Fibroblast of lung (primary cell): Measurements from ENCODE around the gene FREM2. TPM values are rescaled to one million over a fixed set of nuclear protein-coding genes. Genes with fewer than 3 reads are reported as not detected.

Experiments
- DNase-seq, 2 donors: peaks; one replicate each; pipeline versions ENCODE4 v3.0.0 to v3.0.0-alpha.2; 2010; ENCODE audit warnings: low read depth in 2 of 2
- H2AFZ ChIP-seq: 2 replicates; pipeline ENCODE4 v1.5.1; 2012; ENCODE audit warnings: low read length, control low read depth, inconsistent platforms
- H3K27ac ChIP-seq: 2 replicates; pipeline ENCODE4 v1.5.1; 2011; ENCODE audit warnings: low read length, control low read depth; ENCODE audit not compliant: insufficient read depth
- H3K27me3 ChIP-seq: 2 replicates; pipeline ENCODE4 v1.5.1; 2011; ENCODE audit warnings: mild to moderate bottlenecking, low read length; ENCODE audit not compliant: control insufficient read depth, insufficient read depth
- H3K36me3 ChIP-seq: 2 replicates; pipeline ENCODE4 v1.5.1; 2011; ENCODE audit warnings: low read length; ENCODE audit not compliant: control insufficient read depth, insufficient read depth
- H3K4me1 ChIP-seq: 2 replicates; pipeline ENCODE4 v1.5.1; 2011; ENCODE audit warnings: low read length; ENCODE audit not compliant: control insufficient read depth, insufficient read depth; ENCODE audit errors: extremely low read depth
- H3K4me2 ChIP-seq: 2 replicates; pipeline ENCODE4 v1.5.1; 2011; ENCODE audit warnings: low read length, control low read depth; ENCODE audit not compliant: insufficient read depth; ENCODE audit errors: extremely low read depth
- H3K4me3 ChIP-seq, 4 experiments: fragments of 200-600 bp in 1 of 4; sonication (generic) in 1 of 4; replicated peaks in 1 of 4; 2 replicates each; pipeline ENCODE4 v1.5.1; 2011 to 2016; ENCODE audit warnings: low read length in 4 of 4, low read depth in 3 of 4, mild to moderate bottlenecking in 3 of 4, control low read depth in 2 of 4, inconsistent platforms in 1 of 4, mixed read lengths in 1 of 4; ENCODE audit not compliant: insufficient read depth in 1 of 4; ENCODE audit errors: control extremely low read depth in 1 of 4
- H3K79me2 ChIP-seq: 2 replicates; pipeline ENCODE4 v1.5.1; 2012; ENCODE audit warnings: mild to moderate bottlenecking, low read length, inconsistent platforms; ENCODE audit not compliant: control insufficient read depth, insufficient read depth
- H3K9ac ChIP-seq: 2 replicates; pipeline ENCODE4 v1.5.1; 2011; ENCODE audit warnings: mild to moderate bottlenecking, low read length, control low read depth; ENCODE audit not compliant: insufficient read depth
- H3K9me3 ChIP-seq: 2 replicates; pipeline ENCODE4 v1.5.1; 2012; ENCODE audit warnings: low read depth, low read length; ENCODE audit not compliant: control insufficient read depth, insufficient read depth
- H4K20me1 ChIP-seq: 2 replicates; pipeline ENCODE4 v1.5.1; 2011; ENCODE audit warnings: low read length; ENCODE audit not compliant: control insufficient read depth, insufficient read depth; ENCODE audit errors: extremely low read depth
- EZH2 ChIP-seq: IDR thresholded peaks from 2 replicates; pipeline ENCODE4 v1.5.1; 2012; ENCODE audit warnings: low read length, control low read depth, mild to moderate bottlenecking; ENCODE audit errors: missing control alignments
- polyA plus RNA-seq, 2 donors: library from polyadenylated mRNA; depleted of rRNA in 1 of 2; stranded (reverse) in 1 of 2; unstranded in 1 of 2; fragments of >200 nt; gene quantifications; 2 replicates each; pipeline ENCODE4 v1.2.1, GENCODE V29; 2011 to 2012; ENCODE audit warnings: missing spikeins in 1 of 2
- total RNA-seq: library from RNA; depleted of rRNA; stranded (reverse); fragments of >200 nt; gene quantifications from 2 replicates; pipeline ENCODE4 v1.2.1, GENCODE V29; 2014
- TF ChIP-seq, protein P1 (sequence below), 2 donors: IDR thresholded peaks in 1 of 2; conservative IDR thresholded peaks in 1 of 2; 1 replicate in 1 of 2; 2 replicates in 1 of 2; pipeline ENCODE4 v1.5.1; 2011 to 2012; ENCODE audit warnings: low read length in 2 of 2, control low read depth in 1 of 2, inconsistent platforms in 1 of 2, low read depth in 1 of 2, mild to moderate bottlenecking in 1 of 2

The FREM2 gene
- total and polyA plus RNA-seq, 2 donors (not counting 1 experiment from before 2014, with no cell fraction given) = under 0.01 TPM

- Histone ChIP-seq H3K79me2 (no peaks in the 10 kb centered on the region), H2AFZ (no peak overlapping the region), H3K4me2 (no peak overlapping the region), H3K4me3 (no peak overlapping the region), H3K27me3 (no peaks in the 10 kb centered on the region), H4K20me1 (no peaks in the 10 kb centered on the region), H3K27ac (no peak overlapping the region), H3K36me3 (no peaks in the 10 kb centered on the region), H3K4me1 (no peaks in the 10 kb centered on the region), H3K9me3 (no peaks in the 10 kb centered on the region), H3K9ac (no peak overlapping the region)
- DNase-seq = no peak
- TF ChIP-seq, protein P1, sequence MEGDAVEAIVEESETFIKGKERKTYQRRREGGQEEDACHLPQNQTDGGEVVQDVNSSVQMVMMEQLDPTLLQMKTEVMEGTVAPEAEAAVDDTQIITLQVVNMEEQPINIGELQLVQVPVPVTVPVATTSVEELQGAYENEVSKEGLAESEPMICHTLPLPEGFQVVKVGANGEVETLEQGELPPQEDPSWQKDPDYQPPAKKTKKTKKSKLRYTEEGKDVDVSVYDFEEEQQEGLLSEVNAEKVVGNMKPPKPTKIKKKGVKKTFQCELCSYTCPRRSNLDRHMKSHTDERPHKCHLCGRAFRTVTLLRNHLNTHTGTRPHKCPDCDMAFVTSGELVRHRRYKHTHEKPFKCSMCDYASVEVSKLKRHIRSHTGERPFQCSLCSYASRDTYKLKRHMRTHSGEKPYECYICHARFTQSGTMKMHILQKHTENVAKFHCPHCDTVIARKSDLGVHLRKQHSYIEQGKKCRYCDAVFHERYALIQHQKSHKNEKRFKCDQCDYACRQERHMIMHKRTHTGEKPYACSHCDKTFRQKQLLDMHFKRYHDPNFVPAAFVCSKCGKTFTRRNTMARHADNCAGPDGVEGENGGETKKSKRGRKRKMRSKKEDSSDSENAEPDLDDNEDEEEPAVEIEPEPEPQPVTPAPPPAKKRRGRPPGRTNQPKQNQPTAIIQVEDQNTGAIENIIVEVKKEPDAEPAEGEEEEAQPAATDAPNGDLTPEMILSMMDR (conservative IDR thresholded peaks at IDR 0.05 in 1 of 2, IDR thresholded peaks at IDR 0.05 in 1 of 2; ENCODE audit: low read depth in 1 of 2, low read length in 2 of 2) = peak; percentile 21 to 52
- no peak for TF ChIP-seq EZH2
Observed at GRCh38 chr13:38641164-38641948, 45.5 kb upstream of the FREM2 start.

GRCh38 chr13:38647312-38647711 is 39.6 kb upstream of the FREM2 start:
- no peaks in the 10 kb centered on the region for H3K4me1 ChIP-seq
- no peaks in the 10 kb centered on the region for H3K27me3 ChIP-seq
- TF ChIP-seq, protein P1 (conservative IDR thresholded peaks at IDR 0.05 in 1 of 2, IDR thresholded peaks at IDR 0.05 in 1 of 2; ENCODE audit: low read depth in 1 of 2, low read length in 2 of 2) = no peak
- TF ChIP-seq EZH2 = no peak
- H2AFZ ChIP-seq = no peak overlapping the region
- H3K4me2 ChIP-seq = no peak overlapping the region
- H3K36me3 ChIP-seq = no peaks in the 10 kb centered on the region
- H3K9me3 ChIP-seq = no peaks in the 10 kb centered on the region
- H3K9ac ChIP-seq = no peak overlapping the region
- H3K4me3 ChIP-seq = no peak overlapping the region
- no peak for DNase-seq
- H3K79me2 ChIP-seq = no peaks in the 10 kb centered on the region
- H3K27ac ChIP-seq = no peak overlapping the region
- no peaks in the 10 kb centered on the region for H4K20me1 ChIP-seq

- no peak overlapping the region for H3K4me2 ChIP-seq
- no peak overlapping the region for H3K27ac ChIP-seq
- H3K27me3 ChIP-seq = no peaks in the 10 kb centered on the region
- H3K36me3 ChIP-seq = no peaks in the 10 kb centered on the region
- no peak overlapping the region for H3K4me3 ChIP-seq
- H2AFZ ChIP-seq = no peak overlapping the region
- H3K79me2 ChIP-seq = no peaks in the 10 kb centered on the region
- TF ChIP-seq, protein P1 (conservative IDR thresholded peaks at IDR 0.05 in 1 of 2, IDR thresholded peaks at IDR 0.05 in 1 of 2; ENCODE audit: low read depth in 1 of 2, low read length in 2 of 2) = no peak
- TF ChIP-seq EZH2 = no peak
- H3K4me1 ChIP-seq = no peaks in the 10 kb centered on the region
- DNase-seq = no peak
- H3K9me3 ChIP-seq = no peaks in the 10 kb centered on the region
- H3K9ac ChIP-seq = no peak overlapping the region
- H4K20me1 ChIP-seq = no peaks in the 10 kb centered on the region
Observed at GRCh38 chr13:38648912-38649311, 38.0 kb upstream of the FREM2 start.
